ENCODE data around the gene PREP. TPM values are rescaled to one million over a fixed set of nuclear protein-coding genes. Genes with fewer than 3 reads are reported as not detected.
"Not testable (repeated sequence)": the region's sequence is repeated elsewhere in the genome, so short reads cannot be mapped to it uniquely, and the experiment has no call there.

Gene PREP
- total RNA-seq, 1 donor from 2014 or later = 31.6 TPM

DNA sequence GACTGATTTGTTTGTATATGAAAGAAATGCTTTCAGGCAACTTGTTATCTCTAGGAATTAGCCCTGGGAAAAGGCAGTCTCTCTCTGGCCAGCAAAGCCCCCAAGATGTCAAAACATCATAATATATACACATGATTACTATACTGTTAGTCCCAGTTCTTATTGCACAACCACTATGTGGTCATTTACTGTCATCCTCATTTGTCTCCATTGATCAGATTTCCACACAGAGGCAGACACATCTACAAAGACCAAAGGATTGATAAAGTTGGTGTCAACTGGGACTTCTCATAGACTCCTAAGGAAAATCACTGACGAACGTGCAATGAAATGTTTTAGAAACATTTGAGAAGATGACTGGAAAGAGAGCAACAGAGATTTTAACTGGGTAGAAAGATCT lies 151.2 kb downstream of the PREP start:
- DNase-seq (no peak), ATAC-seq (no peak)
- intact Hi-C loops (cut with micrococcal nuclease) = no loop called here

DNA sequence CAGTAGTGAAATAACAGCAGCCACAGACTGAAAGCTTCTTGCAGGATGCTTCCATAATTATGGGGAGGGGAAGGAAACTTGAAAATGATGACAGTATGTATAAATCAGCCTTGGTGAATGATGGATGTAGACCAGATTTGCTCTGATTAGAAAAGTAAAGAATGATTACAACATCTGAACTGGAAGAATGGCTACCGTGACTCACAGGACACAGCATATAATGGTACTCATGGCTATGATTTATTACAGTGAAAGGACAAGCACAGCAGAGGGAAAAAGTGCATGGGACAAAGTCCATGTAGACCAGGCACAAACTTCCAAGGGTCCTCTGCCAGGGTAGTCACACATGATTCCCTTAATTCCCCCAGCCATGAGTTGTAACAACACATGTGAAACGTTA lies 152.3 kb downstream of the PREP start:
- intact Hi-C loops (cut with micrococcal nuclease) = no loop called here
- ATAC-seq (no peak), DNase-seq (no peak)

DNA sequence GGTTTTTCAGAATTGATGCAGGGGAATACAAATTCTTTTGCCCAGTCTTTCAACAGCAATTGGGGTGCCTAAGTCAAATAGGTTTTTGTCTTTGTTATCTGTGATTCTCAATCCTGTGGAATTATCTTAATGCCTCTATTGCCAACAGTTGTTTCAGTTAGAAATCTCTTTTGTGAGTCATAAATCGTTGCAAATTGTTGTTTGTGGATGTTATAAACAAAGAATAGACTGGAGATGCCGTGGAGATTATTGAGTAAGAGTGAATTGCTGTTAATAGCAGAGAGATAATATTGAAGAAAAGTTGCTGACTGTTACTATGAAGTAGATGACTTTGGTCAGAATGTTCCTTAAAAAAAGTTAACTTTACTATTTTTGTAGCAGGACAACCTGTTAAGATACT lies 159.4 kb downstream of the PREP start:
- ATAC-seq (no peak), DNase-seq (no peak)
- intact Hi-C loops (cut with micrococcal nuclease) = no loop called here

DNA sequence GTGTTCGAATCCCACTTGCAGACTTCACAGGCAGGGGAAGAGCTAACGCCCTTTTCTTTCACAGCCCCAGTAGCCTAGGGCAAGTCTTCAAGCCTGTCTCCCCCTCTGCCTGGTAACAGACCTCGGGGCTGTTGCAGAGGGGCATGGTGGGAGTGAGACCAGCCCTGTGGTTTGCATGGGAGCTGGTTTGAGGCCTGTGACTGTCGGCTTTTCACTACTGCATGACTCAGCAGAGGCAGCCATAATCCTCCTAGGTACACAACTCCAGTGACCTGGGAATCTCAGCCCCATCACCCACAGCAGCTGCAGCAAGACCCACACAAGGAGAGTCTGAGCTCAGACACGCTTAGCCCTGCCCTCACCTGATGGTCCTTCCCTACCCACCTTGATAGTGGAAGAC lies 167.7 kb downstream of the PREP start:
- ATAC-seq = no peak
- intact Hi-C loops (cut with micrococcal nuclease) = no loop called here
- no peak for DNase-seq

DNA sequence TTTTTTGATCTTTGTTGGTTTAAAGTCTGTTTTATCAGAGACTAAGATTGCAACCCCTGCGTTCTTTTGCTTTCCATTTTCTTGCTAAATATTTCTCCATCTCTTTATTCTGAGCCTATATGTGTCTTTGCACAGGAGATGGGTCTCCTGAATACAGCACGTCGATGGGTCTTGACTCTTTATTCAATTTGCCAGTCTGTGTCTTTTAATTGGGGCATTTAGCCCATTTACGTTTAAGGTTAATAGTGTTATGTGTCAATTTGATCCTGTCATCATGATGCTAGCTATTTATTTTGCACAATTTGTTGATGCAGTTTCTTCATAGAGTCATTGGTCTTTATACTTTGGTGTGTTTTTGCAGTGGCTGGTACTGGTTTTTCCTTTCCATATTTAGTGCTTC lies 171.1 kb downstream of the PREP start:
- intact Hi-C loops (cut with micrococcal nuclease); ATAC-seq; DNase-seq: not testable (repeated sequence)

Other genes starting within 250 kb of the PREP start
- gene POPDC3, start 223.1 kb downstream of the PREP start, total RNA-seq = 59.2 TPM